K562 (cell line): ENCODE measurements around the gene UBR3. TPM values are rescaled to one million over a fixed set of nuclear protein-coding genes. Genes with fewer than 3 reads are reported as not detected.

Source experiments
- DNMT1 ChIP-seq: fragments of 450-650 bp; IDR thresholded peaks from 2 replicates; pipeline ENCODE4 v1.6.1; 2016; ENCODE audit warnings: antibody characterized with exemption, mild to moderate bottlenecking
- ERF ChIP-seq: fragments of 450-650 bp; formaldehyde crosslinking; IDR thresholded peaks from 2 replicates; pipeline ENCODE4 v1.4.0; 2020; ENCODE audit warnings: mild to moderate bottlenecking, mixed read lengths
- ETS2 ChIP-seq: IDR thresholded peaks from 2 replicates; pipeline ENCODE4 v1.6.1; 2016; ENCODE audit warnings: borderline replicate concordance, missing genetic modification characterization, mild to moderate bottlenecking, moderate library complexity, missing compliant biosample characterization; ENCODE audit not compliant: poor library complexity, severe bottlenecking
- FOXJ2 ChIP-seq: fragments of 200-800 bp; sonication (Bioruptor generic); IDR thresholded peaks from 2 replicates; pipeline ENCODE4 v1.6.1; 2016; ENCODE audit warnings: missing genetic modification characterization, missing compliant biosample characterization
- GTF2A2 ChIP-seq: IDR thresholded peaks from 2 replicates; pipeline ENCODE4 v1.6.1; 2016; ENCODE audit warnings: mild to moderate bottlenecking, missing genetic modification characterization, missing compliant biosample characterization
- HSF4 ChIP-seq: fragments of 250-450 bp; sonication (Bioruptor Pico); IDR thresholded peaks from 2 replicates; pipeline ENCODE4 v2.1.2; 2022; ENCODE audit warnings: mild to moderate bottlenecking, moderate library complexity, borderline replicate concordance
- IFI16 ChIP-seq: fragments of 250-450 bp; sonication (Bioruptor Pico); IDR thresholded peaks from 2 replicates; pipeline ENCODE4 v2.1.2; 2022; ENCODE audit warnings: mild to moderate bottlenecking, inconsistent platforms
- KDM4B ChIP-seq, 2 experiments: fragments of 450-650 bp in 1 of 2; sonication (generic) in 1 of 2; IDR thresholded peaks; 2 replicates each; pipeline ENCODE4 v1.6.1; 2016 to 2017; ENCODE audit warnings: borderline replicate concordance in 2 of 2, antibody characterized with exemption in 1 of 2, low read depth in 1 of 2, mild to moderate bottlenecking in 1 of 2
- KLF13 ChIP-seq: fragments of 450-650 bp; IDR thresholded peaks from 2 replicates; pipeline ENCODE4 v1.6.1; 2016; ENCODE audit warnings: missing genetic modification characterization, low read depth, mild to moderate bottlenecking, missing compliant biosample characterization, moderate library complexity, borderline replicate concordance
- MAFK ChIP-seq: IDR thresholded peaks from 2 replicates; pipeline ENCODE4 v1.6.1; 2011; ENCODE audit warnings: low read length, improper control_type of control experiment
- PYGO2 ChIP-seq: fragments of 450-650 bp; IDR thresholded peaks from 2 replicates; pipeline ENCODE4 v1.6.1; 2016; ENCODE audit warnings: mild to moderate bottlenecking, missing genetic modification characterization, moderate library complexity, missing compliant biosample characterization
- RBM39 ChIP-seq: fragments of 200-400 bp; formaldehyde crosslinking; optimal IDR thresholded peaks from 2 replicates; pipeline ENCODE3; 2018; ENCODE audit warnings: low read depth, low read length
- RFX5 ChIP-seq: IDR thresholded peaks from 2 replicates; pipeline ENCODE4 v1.6.1; 2011; ENCODE audit warnings: low read depth, mild to moderate bottlenecking, improper control_type of control experiment, low read length
- TFAM ChIP-seq: fragments of 250-450 bp; sonication (Bioruptor Pico); conservative IDR thresholded peaks from 2 replicates; pipeline ENCODE4 v1.5.0; 2021; ENCODE audit warnings: mild to moderate bottlenecking, moderate library complexity
- U2AF1 ChIP-seq: fragments of 200-400 bp; formaldehyde crosslinking; optimal IDR thresholded peaks from 2 replicates; pipeline ENCODE3; 2017; ENCODE audit warnings: mild to moderate bottlenecking, low read depth, low read length, moderate library complexity
- ZBTB1 ChIP-seq: sonication (generic); formaldehyde crosslinking; IDR thresholded peaks from 2 replicates; pipeline ENCODE4 v1.8.1; 2023; ENCODE audit warnings: missing genetic modification reagents, low read depth, mild to moderate bottlenecking, borderline replicate concordance
- ZEB2 ChIP-seq: fragments of 450-650 bp; IDR thresholded peaks from 2 replicates; pipeline ENCODE4 v1.6.1; 2016
- ZNF324 ChIP-seq: fragments of 250-450 bp; sonication (Bioruptor Pico); IDR thresholded peaks from 2 replicates; pipeline ENCODE4 v1.4.0; 2020; ENCODE audit warnings: mild to moderate bottlenecking
- ZNF551 ChIP-seq: fragments of 250-450 bp; sonication (Bioruptor Pico); IDR thresholded peaks from 2 replicates; pipeline ENCODE4 v1.5.0; 2021; ENCODE audit warnings: mild to moderate bottlenecking, moderate library complexity
- ZNF584 ChIP-seq: fragments of 200-800 bp; sonication (Bioruptor generic); IDR thresholded peaks from 2 replicates; pipeline ENCODE4 v1.6.1; 2016; ENCODE audit warnings: low read depth, mild to moderate bottlenecking, missing genetic modification characterization, missing compliant biosample characterization
- polyA plus RNA-seq, 8 experiments: library from polyadenylated mRNA; depleted of rRNA in 4 of 8; stranded (reverse) in 5 of 8; unstranded in 3 of 8; fragments of >200 nt; fragmentation: Nextera tagmentation in 2 of 8; fragmentation: Illumina TruSeq in 1 of 8; extraction: Ambion mirVana in 2 of 8; extraction: Trizol in 1 of 8; gene quantifications; 2 replicates each; pipeline versions ENCODE4 v1.2.1 to v1.2.3, GENCODE V29; 2011 to 2014; ENCODE audit warnings: inconsistent platforms in 1 of 8, missing spikeins in 1 of 8
- total RNA-seq, 7 experiments: library from RNA; depleted of rRNA in 6 of 7; stranded (reverse); fragments of >200 nt in 6 of 7; fragmentation: Illumina TruSeq in 2 of 7; extraction: Trizol in 2 of 7; gene quantifications; 2 replicates each; pipeline versions ENCODE4 v1.2.1 to v1.2.3, GENCODE V29; 2011 to 2021; ENCODE audit warnings: low replicate concordance in 1 of 7
- TF ChIP-seq, protein P1 (sequence below): fragments of 250-450 bp; sonication (Bioruptor Pico); IDR thresholded peaks from 2 replicates; pipeline ENCODE4 v1.8.0; 2022; ENCODE audit warnings: inconsistent platforms, mild to moderate bottlenecking, moderate library complexity, borderline replicate concordance
- TF ChIP-seq, protein P2 (sequence below): fragments of 250-450 bp; sonication (Bioruptor Pico); IDR thresholded peaks from 2 replicates; pipeline ENCODE4 v1.5.0; 2021
- TF ChIP-seq, protein P3 (sequence below): fragments of 200-800 bp; sonication (Bioruptor generic); IDR thresholded peaks from 2 replicates; pipeline ENCODE4 v1.6.1; 2017; ENCODE audit warnings: missing genetic modification characterization, missing compliant biosample characterization
- TF ChIP-seq, protein P4 (sequence below), 2 experiments: fragments of 250-450 bp in 1 of 2; fragments of 450-650 bp in 1 of 2; sonication (Bioruptor Pico) in 1 of 2; IDR thresholded peaks; 2 replicates each; pipeline versions ENCODE4 v1.6.1 to v1.8.0; 2016 to 2021; ENCODE audit warnings: mild to moderate bottlenecking in 2 of 2, moderate library complexity in 2 of 2, missing compliant biosample characterization in 1 of 2, missing genetic modification characterization in 1 of 2

The UBR3 gene
- total and polyA plus RNA-seq, 9 of the 15 experiments (the other 6 are each of a cell fraction or from before 2014, with no cell fraction given), result 14.4 to 63.5 (median 40.4) TPM

DNA sequence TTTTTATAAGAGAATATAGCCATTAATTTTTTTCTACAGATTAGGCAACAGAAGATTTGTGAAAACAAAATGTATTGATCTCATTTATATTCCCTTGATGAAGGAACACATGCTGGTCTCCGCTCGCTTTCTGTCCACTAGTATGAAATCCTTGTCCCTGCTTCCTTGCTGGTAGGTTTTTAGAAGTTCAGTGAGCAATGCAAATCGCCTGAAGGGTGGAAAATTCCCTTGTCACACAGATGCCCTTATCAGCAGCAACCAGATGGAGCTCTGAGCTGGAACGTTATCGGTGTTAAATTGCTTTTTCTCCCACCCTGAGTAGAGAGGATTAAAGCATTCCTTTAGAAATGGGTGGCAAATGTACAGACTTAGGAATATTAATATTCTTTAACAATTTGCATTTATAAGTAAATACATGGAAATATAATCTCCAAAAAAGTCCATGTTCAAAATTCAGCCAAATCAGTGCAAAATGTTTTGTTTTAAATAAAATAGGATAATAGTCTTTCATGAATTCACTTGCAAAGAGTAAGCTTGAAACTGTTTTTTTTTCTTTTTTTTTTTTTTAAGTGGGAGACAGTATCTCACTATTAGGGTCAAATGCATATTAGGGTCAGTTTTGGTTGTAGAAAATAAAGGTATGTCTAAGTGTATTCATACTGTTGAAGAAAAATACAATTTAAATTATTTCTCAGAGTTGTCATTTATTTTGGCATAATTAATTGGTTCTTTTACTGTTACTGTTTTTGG is 186.7 kb downstream of the UBR3 start (continued):
- TF ChIP-seq, protein P1, sequence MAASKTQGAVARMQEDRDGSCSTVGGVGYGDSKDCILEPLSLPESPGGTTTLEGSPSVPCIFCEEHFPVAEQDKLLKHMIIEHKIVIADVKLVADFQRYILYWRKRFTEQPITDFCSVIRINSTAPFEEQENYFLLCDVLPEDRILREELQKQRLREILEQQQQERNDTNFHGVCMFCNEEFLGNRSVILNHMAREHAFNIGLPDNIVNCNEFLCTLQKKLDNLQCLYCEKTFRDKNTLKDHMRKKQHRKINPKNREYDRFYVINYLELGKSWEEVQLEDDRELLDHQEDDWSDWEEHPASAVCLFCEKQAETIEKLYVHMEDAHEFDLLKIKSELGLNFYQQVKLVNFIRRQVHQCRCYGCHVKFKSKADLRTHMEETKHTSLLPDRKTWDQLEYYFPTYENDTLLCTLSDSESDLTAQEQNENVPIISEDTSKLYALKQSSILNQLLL (CRISPR knock-in tag), result no peak
- no peak for TF ChIP-seq RFX5
- no peak for TF ChIP-seq KDM4B (IDR thresholded peaks at IDR 0.05; ENCODE audit: borderline replicate concordance in 2 of 2, low read depth in 1 of 2)
- no peak for TF ChIP-seq ETS2 (tag)
- TF ChIP-seq TFAM (CRISPR knock-in tag), result no peak
- no peak for TF ChIP-seq HSF4 (CRISPR knock-in tag)
- TF ChIP-seq GTF2A2 (tag), result no peak
- no peak for TF ChIP-seq U2AF1
- TF ChIP-seq ZNF324 (CRISPR knock-in tag), result no peak
- TF ChIP-seq ZBTB1 (CRISPR knock-in tag), result no peak
- TF ChIP-seq KLF13, result no peak
- TF ChIP-seq, protein P2, sequence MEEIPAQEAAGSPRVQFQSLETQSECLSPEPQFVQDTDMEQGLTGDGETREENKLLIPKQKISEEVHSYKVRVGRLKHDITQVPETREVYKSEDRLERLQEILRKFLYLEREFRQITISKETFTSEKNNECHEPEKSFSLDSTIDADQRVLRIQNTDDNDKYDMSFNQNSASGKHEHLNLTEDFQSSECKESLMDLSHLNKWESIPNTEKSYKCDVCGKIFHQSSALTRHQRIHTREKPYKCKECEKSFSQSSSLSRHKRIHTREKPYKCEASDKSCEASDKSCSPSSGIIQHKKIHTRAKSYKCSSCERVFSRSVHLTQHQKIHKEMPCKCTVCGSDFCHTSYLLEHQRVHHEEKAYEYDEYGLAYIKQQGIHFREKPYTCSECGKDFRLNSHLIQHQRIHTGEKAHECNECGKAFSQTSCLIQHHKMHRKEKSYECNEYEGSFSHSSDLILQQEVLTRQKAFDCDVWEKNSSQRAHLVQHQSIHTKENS, result no peak
- TF ChIP-seq PYGO2 (tag), result peak; percentile 76; the same call in 1 of the 2 replicates
- TF ChIP-seq MAFK, result peak; percentile 63
- TF ChIP-seq, protein P3, sequence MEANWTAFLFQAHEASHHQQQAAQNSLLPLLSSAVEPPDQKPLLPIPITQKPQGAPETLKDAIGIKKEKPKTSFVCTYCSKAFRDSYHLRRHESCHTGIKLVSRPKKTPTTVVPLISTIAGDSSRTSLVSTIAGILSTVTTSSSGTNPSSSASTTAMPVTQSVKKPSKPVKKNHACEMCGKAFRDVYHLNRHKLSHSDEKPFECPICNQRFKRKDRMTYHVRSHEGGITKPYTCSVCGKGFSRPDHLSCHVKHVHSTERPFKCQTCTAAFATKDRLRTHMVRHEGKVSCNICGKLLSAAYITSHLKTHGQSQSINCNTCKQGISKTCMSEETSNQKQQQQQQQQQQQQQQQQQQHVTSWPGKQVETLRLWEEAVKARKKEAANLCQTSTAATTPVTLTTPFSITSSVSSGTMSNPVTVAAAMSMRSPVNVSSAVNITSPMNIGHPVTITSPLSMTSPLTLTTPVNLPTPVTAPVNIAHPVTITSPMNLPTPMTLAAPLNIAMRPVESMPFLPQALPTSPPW (CRISPR knock-in tag), result peak; percentile 69
- TF ChIP-seq, protein P4, sequence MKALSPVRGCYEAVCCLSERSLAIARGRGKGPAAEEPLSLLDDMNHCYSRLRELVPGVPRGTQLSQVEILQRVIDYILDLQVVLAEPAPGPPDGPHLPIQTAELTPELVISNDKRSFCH (CRISPR knock-in tag; IDR thresholded peaks at IDR 0.05), result no peak
- TF ChIP-seq, protein P4 (tag; IDR thresholded peaks at IDR 0.05), result peak; percentile 18; the same call in 1 of the 2 replicates
- 0 out of 2 replicates have a peak, but pooled peaks have one; percentile 45 for TF ChIP-seq DNMT1
- TF ChIP-seq FOXJ2 (tag), result peak; percentile 82; the same call in 1 of the 2 replicates
- no peak for TF ChIP-seq RBM39
- TF ChIP-seq IFI16 (CRISPR knock-in tag), result no peak
- TF ChIP-seq ERF (CRISPR knock-in tag), result peak; percentile 46; the same call in 1 of the 2 replicates
- peak; percentile 52 for TF ChIP-seq ZEB2
- no peak for TF ChIP-seq ZNF551 (CRISPR knock-in tag)
- no peak for TF ChIP-seq ZNF584
